HL-60/S4 treated with retinoic acid at 250 ng/mL for 4 days and 3 days (cell line): ENCODE measurements around the gene STX16.

ENCODE experiments used
- in situ Hi-C: fragments of 300-500 bp; cut with MboI; formaldehyde crosslinking; loops from 2 replicates; pipeline ENCODE4 v1.7.0; 2022; ENCODE audit warnings: low sequenced_read_pairs

The STX16 gene, protein sequence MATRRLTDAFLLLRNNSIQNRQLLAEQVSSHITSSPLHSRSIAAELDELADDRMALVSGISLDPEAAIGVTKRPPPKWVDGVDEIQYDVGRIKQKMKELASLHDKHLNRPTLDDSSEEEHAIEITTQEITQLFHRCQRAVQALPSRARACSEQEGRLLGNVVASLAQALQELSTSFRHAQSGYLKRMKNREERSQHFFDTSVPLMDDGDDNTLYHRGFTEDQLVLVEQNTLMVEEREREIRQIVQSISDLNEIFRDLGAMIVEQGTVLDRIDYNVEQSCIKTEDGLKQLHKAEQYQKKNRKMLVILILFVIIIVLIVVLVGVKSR

GRCh38 chr20:58650776-58651558, at the start of gene STX16:
Gene STX16 (plus strand): TSS chr20:58651283. CDS start chr20:58652007, 724 bp downstream.
- in situ Hi-C loops = no loop called here

GRCh38 chr20:58602124-58602523, 49.0 kb upstream of the STX16 start:
- in situ Hi-C loops = no loop called here

DNA sequence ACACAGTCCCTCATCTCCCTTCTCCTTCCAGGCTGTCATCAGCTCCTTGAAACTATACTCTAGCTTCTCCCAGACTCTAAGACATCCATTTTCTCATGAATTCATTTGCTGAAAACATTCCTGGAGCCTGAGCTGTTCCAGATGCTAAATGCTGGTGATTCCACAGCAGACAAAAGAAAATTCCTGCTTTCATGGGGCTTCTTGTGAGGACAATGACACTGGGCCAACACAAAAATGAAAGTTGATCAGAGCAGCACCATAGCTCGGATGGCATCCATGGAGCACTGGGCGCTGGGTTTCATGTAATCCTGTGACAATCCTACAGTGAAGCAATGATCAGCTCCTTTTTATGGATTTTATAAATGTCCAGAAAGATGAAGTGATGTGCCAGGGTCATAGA, 47.4 kb upstream of the STX16 start:
- in situ Hi-C loops = no loop called here

GRCh38 chr20:58604128-58604881, 46.8 kb upstream of the STX16 start:
- in situ Hi-C loops = no loop called here

- in situ Hi-C loops = no loop called here
These were observed 45.6 kb upstream of the STX16 start for GRCh38 chr20:58605292-58606065.

DNA sequence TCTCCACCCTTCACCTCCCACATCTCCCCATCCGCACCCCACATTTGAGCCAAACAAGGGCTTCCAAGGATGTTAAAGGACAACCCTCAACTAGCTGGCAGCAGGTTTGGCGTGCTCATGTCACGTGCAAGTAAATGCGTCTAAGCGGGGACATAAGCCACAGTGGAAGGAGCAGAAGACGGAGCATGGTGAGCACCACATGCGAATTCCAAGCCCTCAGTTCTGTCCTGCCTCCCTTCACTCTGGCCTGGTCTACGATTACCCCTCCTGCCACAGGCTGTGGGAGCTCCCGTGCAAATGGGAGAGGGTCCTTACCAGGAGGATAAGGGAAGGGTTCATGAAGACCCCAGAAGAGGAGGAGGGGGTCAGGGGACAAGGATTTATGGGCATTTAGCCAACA, 44.9 kb upstream of the STX16 start:
- in situ Hi-C loops = no loop called here

GRCh38 chr20:58608096-58608840, 42.8 kb upstream of the STX16 start:
- in situ Hi-C loops = no loop called here

- in situ Hi-C loops = no loop called here
These were observed 42.1 kb upstream of the STX16 start for GRCh38 chr20:58609026-58609425.

- in situ Hi-C loops = no loop called here
These were observed 40.8 kb upstream of the STX16 start for GRCh38 chr20:58610071-58610800.

DNA sequence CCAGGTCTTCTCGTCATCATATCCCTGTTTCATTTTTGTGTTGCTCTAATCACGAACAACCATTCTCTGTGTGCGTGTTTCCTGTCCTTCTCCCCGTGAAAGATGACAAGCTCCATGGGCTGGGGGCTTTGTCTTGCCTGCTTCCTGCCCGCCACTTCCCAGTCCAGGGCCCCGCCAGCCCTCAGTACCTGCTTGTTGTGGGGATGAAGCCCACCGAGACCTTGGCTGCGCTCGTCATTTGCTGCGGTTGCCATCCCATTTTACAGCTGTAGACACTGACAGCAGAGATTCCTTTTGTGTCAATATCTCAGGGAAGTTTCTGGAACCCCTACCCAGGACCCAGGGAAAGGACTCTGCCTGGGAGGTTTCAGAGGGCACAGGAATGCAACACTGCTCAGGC, 40.3 kb upstream of the STX16 start:
- in situ Hi-C loops = no loop called here

DNA sequence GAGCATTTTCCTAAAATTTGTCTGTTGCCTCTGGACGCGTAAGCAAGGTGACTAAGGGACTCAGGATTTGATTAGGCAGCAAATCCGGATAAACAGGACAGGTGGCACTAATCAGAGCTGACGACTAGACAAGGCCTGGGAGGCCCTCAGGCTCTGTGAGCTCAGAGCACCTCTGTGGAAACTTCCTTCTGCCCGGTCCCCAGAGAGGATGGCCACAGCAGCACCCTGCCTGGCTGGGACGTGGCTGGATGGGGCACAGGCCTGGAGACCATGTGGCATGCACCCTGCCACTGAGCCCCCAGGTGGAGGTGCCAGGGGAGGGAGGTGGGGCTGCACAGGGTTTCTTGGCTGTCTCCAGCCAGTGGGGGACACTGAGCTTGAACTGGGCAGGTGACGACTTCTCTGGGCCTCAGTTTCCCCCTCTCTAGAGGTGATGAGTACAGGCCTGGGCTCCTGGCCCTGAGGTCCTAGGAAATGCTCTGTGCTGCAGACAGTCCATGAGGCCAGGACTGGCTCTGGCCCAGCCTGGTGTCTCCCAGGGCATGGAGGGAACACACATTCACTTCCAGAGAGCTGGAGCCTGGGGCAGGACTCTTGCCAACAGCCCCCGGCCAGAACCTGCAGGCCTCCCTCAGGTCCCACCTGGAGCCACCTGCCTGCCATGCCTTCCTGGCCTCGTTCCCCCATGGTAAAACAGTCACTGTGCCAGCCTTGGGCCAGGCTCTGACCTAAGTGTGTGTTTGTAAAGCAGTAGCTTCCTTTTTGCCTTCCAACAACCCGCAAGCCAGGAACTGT, 39.6 kb upstream of the STX16 start:
- in situ Hi-C loops = no loop called here

- in situ Hi-C loops = no loop called here
These were observed 38.9 kb upstream of the STX16 start for GRCh38 chr20:58612121-58612691.

GRCh38 chr20:58613061-58613854, 37.8 kb upstream of the STX16 start:
- in situ Hi-C loops = no loop called here

DNA sequence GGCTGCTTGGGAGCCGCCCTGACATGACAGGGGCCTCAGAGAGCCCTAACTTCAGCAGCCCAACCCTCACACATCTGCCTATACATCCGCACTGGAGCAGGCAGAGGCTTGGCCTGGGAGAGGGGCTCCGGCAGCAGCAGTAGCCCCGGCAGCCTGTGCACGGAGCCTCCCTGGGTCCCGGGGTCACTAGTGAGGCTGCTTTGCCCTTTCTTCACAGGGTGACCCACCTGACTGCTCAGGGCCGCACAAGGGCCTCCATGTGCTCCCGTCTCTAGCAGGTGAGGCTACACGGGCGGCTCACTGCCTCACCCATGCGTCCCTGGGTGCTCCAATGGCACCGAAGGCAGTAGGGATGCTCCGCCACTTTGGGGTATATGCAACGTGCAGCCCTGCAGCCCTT, 36.7 kb upstream of the STX16 start:
- in situ Hi-C loops = no loop called here

- in situ Hi-C loops = no loop called here
These were observed 35.9 kb upstream of the STX16 start for GRCh38 chr20:58614984-58615760.

DNA sequence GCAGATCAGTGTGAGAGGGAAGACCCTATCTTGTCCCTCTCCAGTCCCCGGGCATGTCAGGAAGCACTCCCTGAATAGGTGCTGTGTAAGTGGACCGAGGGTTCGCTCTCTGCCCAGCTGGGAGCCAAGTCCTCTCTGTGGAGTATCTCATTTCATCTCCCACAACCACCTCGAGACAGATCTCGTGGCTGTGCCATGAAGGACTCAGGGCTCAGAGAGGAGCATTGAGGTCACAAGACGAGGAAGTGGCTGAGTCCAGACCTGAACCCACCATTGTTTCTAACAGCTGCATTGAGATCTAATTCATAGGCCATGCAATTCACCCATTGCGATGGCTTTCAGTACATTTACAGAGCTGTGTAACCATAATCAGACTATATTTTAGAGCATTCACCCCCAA, 34.7 kb upstream of the STX16 start:
- in situ Hi-C loops = no loop called here

GRCh38 chr20:58617158-58617557, 33.9 kb upstream of the STX16 start:
- in situ Hi-C loops = no loop called here
